NCI-H748 treated with DMSO at 0.1 percent for 48 hours (cell line): ENCODE results near the gene TNFSF10.
"Not testable (repeated sequence)": the region's sequence is repeated elsewhere in the genome, so short reads cannot be mapped to it uniquely, and the experiment has no call there.

ENCODE experiments used
- DNase-seq: peaks from one replicate; lab custom pipeline; 2025; lab: John Stamatoyannopoulos, UW

Gene TNFSF10

GRCh38 chr3:172522871-172523818 is at the start of gene TNFSF10:
Gene TNFSF10, minus strand, starts transcription at chr3:172523430. Its CDS starts 46 bp downstream, at chr3:172523384.
- DNase-seq: no peak

- no peak for DNase-seq
These were observed 46.1 kb upstream of the TNFSF10 start for GRCh38 chr3:172569128-172570008.

- DNase-seq: no peak
These were observed 45.5 kb upstream of the TNFSF10 start for GRCh38 chr3:172568701-172569100.

GRCh38 chr3:172566785-172567184 is 43.6 kb upstream of the TNFSF10 start:
- not testable (repeated sequence) for DNase-seq

- DNase-seq: no peak
These were observed 41.3 kb upstream of the TNFSF10 start for GRCh38 chr3:172564499-172564898.

GRCh38 chr3:172562871-172563865 is 39.9 kb upstream of the TNFSF10 start:
- DNase-seq: peak; percentile 30

GRCh38 chr3:172561897-172562640 is 38.8 kb upstream of the TNFSF10 start:
- no peak for DNase-seq

GRCh38 chr3:172560586-172560985 is 37.4 kb upstream of the TNFSF10 start:
- DNase-seq: no peak

- DNase-seq: no peak
These were observed 36.8 kb upstream of the TNFSF10 start for GRCh38 chr3:172560026-172560425.

GRCh38 chr3:172559020-172559419 is 35.8 kb upstream of the TNFSF10 start:
- no peak for DNase-seq

GRCh38 chr3:172557515-172558220 is 34.4 kb upstream of the TNFSF10 start:
- DNase-seq: no peak

- DNase-seq: no peak
These were observed 30.5 kb upstream of the TNFSF10 start for GRCh38 chr3:172553526-172554252.

GRCh38 chr3:172552607-172553006 is 29.4 kb upstream of the TNFSF10 start:
- no peak for DNase-seq

- DNase-seq: no peak
These were observed 28.6 kb upstream of the TNFSF10 start for GRCh38 chr3:172551874-172552273.

- DNase-seq: no peak
These were observed 27.2 kb upstream of the TNFSF10 start for GRCh38 chr3:172550347-172550943.

GRCh38 chr3:172549144-172549543 is 25.9 kb upstream of the TNFSF10 start:
- no peak for DNase-seq

GRCh38 chr3:172546628-172547214 is 23.5 kb upstream of the TNFSF10 start:
- DNase-seq: no peak

GRCh38 chr3:172546105-172546504 is 22.9 kb upstream of the TNFSF10 start:
- no peak for DNase-seq

- no peak for DNase-seq
These were observed 21.2 kb upstream of the TNFSF10 start for GRCh38 chr3:172544404-172544803.
